Stomach (tissue), 4 donors: ENCODE measurements around the gene ENOX1.

Source experiments
- EP300 ChIP-seq: sonication (generic); formaldehyde crosslinking; IDR thresholded peaks from one replicate; pipeline ENCODE4 v1.6.1; 2017; ENCODE audit warnings: antibody characterized with exemption
- TF ChIP-seq, protein P1 (sequence below), 7 experiments: fragments of 450-650 bp in 4 of 7; fragments of 200-600 bp in 3 of 7; sonication (generic) in 3 of 7; IDR thresholded peaks; one replicate each; pipeline ENCODE4 v1.5.1; 2016 to 2019; ENCODE audit warnings: antibody characterized with exemption in 7 of 7, control low read depth in 2 of 7, mild to moderate bottlenecking in 1 of 7

DNA sequence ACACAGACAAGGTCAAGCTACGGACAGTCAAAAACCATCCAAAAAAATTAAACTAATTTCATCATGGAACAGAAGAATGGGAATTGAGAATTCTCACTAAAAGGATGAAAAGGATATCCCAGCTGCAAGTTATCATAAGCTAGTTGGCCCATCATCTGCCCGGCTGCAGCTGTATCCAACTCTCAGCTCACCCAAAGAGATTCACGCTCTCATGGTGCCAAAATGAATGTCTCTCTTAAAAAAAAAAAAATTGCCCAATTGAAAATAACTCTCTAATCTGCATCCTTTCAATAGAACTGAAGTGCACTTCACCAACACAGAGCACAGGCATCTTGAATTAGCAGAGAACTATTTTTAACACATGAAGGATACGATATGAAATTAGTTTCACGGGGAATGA lies 20.0 kb downstream of the ENOX1 start:
- TF ChIP-seq, protein P1, sequence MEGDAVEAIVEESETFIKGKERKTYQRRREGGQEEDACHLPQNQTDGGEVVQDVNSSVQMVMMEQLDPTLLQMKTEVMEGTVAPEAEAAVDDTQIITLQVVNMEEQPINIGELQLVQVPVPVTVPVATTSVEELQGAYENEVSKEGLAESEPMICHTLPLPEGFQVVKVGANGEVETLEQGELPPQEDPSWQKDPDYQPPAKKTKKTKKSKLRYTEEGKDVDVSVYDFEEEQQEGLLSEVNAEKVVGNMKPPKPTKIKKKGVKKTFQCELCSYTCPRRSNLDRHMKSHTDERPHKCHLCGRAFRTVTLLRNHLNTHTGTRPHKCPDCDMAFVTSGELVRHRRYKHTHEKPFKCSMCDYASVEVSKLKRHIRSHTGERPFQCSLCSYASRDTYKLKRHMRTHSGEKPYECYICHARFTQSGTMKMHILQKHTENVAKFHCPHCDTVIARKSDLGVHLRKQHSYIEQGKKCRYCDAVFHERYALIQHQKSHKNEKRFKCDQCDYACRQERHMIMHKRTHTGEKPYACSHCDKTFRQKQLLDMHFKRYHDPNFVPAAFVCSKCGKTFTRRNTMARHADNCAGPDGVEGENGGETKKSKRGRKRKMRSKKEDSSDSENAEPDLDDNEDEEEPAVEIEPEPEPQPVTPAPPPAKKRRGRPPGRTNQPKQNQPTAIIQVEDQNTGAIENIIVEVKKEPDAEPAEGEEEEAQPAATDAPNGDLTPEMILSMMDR (IDR thresholded peaks at IDR 0.05), result no peak
- TF ChIP-seq EP300, result no peak
